ENCODE data around the gene HIPK2.

HIPK2 gene

GRCh38 chr7:139666501-139666900 is 111.3 kb downstream of the HIPK2 start:
- no peak for DNase-seq

DNA sequence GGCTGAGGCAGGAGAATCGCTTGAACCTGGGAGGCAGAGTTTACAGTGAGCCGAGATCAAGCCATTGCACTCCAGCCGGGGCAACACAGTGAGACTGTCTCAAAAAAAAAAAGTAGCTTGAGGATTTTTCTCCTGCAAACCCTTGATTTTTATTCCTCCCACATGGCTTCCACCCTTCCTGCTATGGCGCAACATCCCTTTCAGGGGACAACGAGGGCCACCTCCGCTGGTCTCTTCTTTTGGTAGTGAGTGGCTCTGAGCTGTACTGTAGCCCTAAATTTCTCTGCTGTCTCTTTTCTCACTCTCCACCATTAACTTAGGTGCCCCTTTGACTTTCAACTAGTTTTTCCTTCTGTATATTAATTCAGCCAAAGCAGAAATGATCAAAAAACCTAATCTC is 113.4 kb downstream of the HIPK2 start:
- no peak for DNase-seq

GRCh38 chr7:139663608-139664177 is 114.1 kb downstream of the HIPK2 start:
- no peak for DNase-seq

DNA sequence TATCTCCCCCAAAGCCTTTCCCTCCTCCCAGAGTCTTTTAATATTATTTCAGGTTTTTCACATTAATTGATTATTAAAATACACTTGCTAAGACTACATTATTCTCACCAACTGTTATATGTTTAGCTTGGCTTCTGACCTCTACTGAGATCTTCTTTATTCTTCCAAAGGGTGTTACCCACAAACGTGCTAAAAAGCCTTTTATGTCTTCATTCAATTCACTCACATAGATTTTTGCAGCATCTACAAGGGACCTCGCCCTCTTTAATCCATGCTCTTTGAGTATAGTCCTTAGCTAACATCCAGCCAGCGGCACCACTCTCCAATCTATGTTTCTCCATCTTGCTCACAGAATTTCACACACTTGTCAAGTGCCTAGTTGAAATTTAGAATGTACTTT is 115.9 kb downstream of the HIPK2 start:
- DNase-seq: no peak

- DNase-seq: no peak
These were observed 116.8 kb downstream of the HIPK2 start for GRCh38 chr7:139661043-139661440.

GRCh38 chr7:139660317-139661042 is 117.3 kb downstream of the HIPK2 start:
- DNase-seq: no peak

DNA sequence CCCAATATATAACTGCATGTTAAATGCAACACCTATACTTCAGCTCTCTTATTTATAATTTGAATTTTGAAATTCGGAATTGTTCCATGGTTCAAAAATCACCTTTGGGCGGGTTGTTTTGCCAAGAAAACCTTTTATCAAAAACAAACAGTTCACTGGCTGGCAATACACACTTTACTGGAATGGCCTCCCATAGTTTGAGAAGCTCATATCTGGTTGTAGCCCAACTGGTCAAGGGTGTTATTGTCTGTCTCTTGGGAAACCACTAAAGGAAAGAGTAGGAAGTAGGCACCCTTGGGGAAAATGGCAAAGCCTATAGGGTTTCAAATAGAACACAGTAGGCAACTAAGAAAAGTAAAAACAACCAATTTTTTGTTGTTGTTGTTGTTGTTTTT is 117.9 kb downstream of the HIPK2 start:
- DNase-seq: no peak

DNA sequence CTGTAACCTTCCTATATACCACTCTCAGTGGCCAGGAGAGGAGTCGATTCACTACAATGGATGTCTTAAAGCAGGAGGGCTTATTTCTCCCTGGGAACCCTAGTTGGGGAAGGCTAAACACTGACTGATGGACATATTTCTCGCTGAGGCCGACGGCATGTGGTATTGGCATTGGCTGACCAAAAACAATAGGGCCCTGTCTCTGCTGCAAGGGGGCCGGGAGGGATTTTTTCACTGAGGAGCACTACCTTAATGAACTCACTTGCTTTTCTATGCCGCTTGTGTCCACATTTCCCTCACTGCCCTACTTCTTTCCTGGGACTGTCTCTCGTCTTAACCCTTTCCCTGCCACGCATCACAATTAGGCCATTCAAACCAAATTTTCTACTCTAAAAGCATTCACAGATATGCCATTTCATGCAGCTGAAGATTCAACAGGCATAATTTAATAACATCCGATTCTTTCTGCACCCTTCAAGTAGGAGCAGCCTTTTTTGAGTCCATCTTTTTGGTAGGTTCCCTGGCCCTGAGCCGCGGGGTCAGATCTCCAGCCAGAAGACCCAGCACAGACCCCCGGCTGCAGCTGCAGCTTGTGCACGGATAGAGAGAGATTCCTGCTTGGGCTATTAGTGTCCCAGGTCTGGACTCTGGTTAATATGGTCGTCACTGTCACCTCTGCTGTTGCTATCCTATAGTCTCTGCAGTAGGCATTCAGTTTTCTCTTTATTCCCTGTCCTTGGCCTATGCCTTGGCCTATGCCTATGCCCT is 118.7 kb downstream of the HIPK2 start:
- DNase-seq: no peak

GRCh38 chr7:139658296-139658695 is 119.5 kb downstream of the HIPK2 start:
- DNase-seq: no peak

DNA sequence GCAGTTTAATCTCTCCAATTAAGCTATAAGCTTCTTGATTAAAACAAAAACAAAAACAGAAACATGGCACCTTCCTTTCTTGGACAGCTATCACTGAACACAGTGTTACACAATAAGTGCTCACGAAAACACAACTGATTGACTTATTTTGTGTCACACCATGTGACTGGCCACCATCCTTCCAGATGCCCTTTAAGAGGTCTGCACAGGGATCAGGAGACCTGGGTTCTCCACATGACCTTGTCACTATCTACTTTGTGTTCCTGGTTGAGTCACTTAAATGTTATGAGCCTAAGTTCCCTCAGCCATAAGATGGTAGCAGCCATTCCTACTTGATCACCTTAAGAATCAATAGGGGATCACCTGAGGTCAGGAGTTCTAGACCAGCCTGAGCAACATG is 120.1 kb downstream of the HIPK2 start:
- DNase-seq: no peak

GRCh38 chr7:139656387-139656786 is 121.4 kb downstream of the HIPK2 start:
- no peak for DNase-seq

- DNase-seq: no peak
These were observed 122.5 kb downstream of the HIPK2 start for GRCh38 chr7:139655305-139655704.

DNA sequence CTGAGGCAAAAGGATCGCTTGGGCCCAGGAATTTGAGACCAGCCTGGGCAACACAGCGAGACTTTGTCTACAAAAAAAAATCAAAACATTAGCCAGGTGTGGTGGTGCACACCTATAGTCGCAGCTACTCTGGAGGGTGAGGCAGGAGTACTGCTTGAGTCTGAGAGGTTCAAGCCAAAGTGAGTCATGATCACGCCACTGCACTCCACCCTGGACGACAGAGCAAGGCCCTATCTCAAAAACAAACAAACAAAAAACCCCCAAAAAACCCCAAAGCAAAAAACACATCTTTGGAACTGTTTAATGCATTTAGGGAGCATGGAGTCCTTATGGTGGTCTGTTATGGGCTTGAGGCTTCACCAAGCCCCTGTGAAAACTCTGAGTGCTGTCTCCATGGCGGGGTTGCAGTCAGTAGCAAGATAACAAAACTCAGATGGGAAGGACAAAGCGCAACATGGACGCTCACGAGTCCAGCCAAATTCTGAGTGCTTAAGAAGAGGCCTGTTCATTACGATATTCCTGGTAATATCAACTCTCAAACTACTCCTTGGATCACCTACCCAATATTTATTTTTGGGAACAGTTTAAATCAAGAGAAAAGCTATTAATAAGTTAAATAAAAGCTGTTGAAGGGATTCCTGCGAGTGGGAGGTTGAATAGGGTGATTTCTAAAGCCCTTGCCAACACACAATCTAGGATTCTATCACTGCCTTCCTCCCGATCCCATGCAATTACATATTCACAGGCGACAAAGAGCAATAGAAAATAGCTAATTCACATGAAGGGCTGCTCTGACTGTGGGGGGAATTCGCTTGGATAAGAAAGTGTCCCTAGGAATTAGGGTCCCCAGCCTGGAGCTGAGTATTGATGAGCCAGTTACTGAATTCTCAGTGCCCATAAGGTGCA is 123.3 kb downstream of the HIPK2 start:
- no peak for DNase-seq

DNA sequence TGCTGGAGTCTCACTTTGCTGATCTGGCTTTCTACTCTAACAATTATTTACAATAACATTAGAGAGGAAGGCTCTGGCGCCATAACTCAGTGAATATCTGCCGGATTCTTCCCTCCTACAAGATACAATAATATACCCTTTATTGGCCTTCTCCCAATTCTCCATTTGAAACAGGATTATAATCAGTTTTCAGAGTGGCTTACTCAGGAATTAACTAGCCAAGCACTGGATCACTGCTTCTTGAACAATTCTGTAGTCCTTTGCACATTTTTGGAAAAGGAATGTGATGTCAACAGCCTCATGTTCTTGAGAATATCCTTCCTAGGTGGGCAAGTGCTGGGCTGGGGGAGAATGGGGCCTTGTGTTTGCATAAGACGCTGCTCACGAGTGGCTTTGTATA is 125.9 kb downstream of the HIPK2 start:
- no peak for DNase-seq

DNA sequence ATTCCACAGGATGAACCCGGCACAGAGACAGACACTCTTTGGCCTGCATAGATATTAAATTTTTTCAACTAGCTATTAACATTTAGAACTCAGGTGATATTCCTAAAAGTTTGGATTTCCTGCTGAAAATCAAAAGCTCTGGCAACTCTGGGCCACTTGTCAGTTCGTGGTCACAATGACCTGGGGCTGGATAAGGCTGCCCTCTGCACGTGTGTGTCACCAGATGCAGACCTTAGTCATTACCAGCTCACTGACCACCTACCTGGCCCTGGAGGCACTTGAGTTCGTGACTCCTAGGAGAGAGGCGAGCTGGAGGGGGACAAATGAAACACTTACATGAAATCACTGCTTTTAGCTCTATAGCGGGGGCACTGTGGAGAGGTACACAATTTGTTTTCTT is 126.5 kb downstream of the HIPK2 start:
- no peak for DNase-seq

DNA sequence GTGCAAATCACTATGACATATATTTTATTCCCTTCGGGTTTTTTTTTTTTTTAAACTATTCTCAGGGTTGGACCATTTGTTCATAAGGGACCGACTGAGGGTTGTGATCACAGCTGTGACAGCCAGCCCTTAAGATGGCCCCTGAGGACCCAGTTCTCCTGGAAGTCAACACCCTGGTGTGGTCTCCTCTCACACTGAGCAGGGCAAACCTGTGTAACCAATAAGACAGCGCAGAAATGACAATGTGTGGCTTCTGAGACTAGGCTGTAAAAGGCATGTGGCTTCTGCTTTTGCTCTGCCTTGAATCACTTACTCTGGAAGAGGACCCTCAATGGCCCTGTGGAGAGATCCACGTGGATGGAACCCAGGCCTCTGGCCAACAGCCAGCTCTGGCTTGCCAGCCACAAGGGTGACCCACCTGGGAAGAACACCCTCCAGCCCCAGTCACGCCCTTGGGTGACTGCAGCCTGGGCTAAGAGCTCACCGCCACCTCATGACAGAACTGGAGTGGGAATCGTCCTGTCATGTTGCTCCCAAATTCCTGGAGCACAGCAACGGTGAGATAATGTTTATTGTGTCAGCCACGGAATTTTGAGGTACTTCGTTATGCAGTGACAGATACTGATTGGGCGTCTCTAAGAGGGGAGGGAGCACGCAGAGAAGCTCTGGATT is 127.2 kb downstream of the HIPK2 start:
- no peak for DNase-seq

DNA sequence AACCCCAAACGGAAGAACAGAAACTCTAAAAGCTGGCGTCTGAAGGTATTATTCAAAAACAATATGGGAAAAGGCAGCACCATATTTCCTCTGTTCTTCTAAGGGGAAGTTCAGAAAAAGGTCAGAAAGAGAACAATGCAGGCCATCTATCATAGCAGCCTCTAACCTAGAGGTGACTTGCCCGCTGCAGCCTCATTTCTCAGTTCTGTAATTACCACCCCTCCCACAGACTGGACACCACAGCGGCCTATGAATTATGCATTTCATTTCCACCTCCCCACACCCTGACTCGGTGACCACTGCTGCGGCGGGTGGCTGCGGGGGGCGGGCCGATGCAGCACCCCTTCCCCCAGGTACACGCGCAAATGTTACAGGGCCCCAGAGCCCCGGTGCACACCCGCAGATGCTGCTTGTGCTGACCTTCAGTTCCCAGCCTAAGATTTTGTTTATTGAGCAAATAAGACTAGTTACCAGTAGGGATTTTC is 128.8 kb downstream of the HIPK2 start:
- no peak for DNase-seq

DNA sequence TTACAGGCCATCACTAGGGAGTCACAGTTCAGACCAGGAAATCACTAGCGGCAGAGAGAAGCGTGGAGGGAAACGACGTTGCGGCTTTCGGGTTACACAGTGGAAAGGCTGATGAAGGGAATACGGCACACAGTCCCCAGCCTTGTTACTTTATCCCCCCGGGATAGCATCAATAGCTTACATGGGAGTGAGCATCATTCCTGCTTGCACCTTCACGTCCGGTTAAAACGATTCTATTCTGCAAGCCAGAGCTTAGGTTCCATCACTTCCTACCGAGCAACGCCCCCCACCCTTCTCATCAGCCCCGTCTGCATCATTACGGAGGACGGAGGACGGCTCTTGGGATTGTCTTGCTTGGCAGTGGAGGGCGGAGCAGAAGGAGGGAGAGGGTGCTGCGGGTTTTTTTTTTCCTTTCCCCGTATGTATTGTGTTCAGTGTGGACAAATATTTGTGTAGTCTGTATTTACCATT is 129.4 kb downstream of the HIPK2 start:
- DNase-seq: no peak

- DNase-seq: no peak
These were observed 129.9 kb downstream of the HIPK2 start for GRCh38 chr7:139647814-139648390.

- no peak for DNase-seq
These were observed 130.7 kb downstream of the HIPK2 start for GRCh38 chr7:139647085-139647484.

- no peak for DNase-seq
These were observed 131.2 kb downstream of the HIPK2 start for GRCh38 chr7:139646566-139646965.

All from activated CD4-positive, alpha-beta T cell treated with anti-CD3 and anti-CD28 coated beads, Interleukin-2, amount 50 U/mL, for 4 hours (primary cell).